DND-41 (cell line): Measurements from ENCODE around the gene EIF2B4.

Experiments used
- CTCF ChIP-seq: IDR thresholded peaks from 2 replicates; pipeline ENCODE4 v1.5.1; 2012; ENCODE audit warnings: borderline replicate concordance, low read length, moderate library complexity, mild to moderate bottlenecking; ENCODE audit not compliant: poor library complexity, severe bottlenecking; ENCODE audit errors: extremely low read depth
- EZH2 ChIP-seq: IDR thresholded peaks from 3 replicates; pipeline ENCODE4 v1.6.1; 2012; ENCODE audit warnings: borderline replicate concordance, low read depth, mild to moderate bottlenecking, moderate library complexity, low read length, inconsistent platforms; ENCODE audit not compliant: severe bottlenecking

- no peak for TF ChIP-seq EZH2
- TF ChIP-seq CTCF = no peak
Observed at GRCh38 chr2:27379836-27380625, 9.9 kb upstream of the EIF2B4 start.
